Stomach (tissue), 4 donors: Measurements from ENCODE around the gene SCGB1D1.

Source experiments
- EP300 ChIP-seq: sonication (generic); formaldehyde crosslinking; IDR thresholded peaks from one replicate; pipeline ENCODE4 v1.6.1; 2017; ENCODE audit warnings: antibody characterized with exemption
- POLR2A ChIP-seq, 4 donors: fragments of 450-650 bp; IDR thresholded peaks; one replicate each; pipeline ENCODE4 v1.6.1; 2016; ENCODE audit warnings: antibody characterized with exemption in 4 of 4, control low read depth in 2 of 4, mild to moderate bottlenecking in 1 of 4, moderate library complexity in 1 of 4
- POLR2AphosphoS5 ChIP-seq, 3 donors: sonication (generic); formaldehyde crosslinking; IDR thresholded peaks; one replicate each; pipeline ENCODE4 v1.6.1; 2016; ENCODE audit warnings: antibody characterized with exemption in 3 of 3
- TF ChIP-seq, protein P1 (sequence below), 7 experiments: fragments of 450-650 bp in 4 of 7; fragments of 200-600 bp in 3 of 7; sonication (generic) in 3 of 7; IDR thresholded peaks; one replicate each; pipeline ENCODE4 v1.5.1; 2016 to 2019; ENCODE audit warnings: antibody characterized with exemption in 7 of 7, control low read depth in 2 of 7, mild to moderate bottlenecking in 1 of 7

GRCh38 chr11:62169448-62169847 is 20.6 kb upstream of the SCGB1D1 start:
- no peak for TF ChIP-seq POLR2A (IDR thresholded peaks at IDR 0.05)
- TF ChIP-seq, protein P1, sequence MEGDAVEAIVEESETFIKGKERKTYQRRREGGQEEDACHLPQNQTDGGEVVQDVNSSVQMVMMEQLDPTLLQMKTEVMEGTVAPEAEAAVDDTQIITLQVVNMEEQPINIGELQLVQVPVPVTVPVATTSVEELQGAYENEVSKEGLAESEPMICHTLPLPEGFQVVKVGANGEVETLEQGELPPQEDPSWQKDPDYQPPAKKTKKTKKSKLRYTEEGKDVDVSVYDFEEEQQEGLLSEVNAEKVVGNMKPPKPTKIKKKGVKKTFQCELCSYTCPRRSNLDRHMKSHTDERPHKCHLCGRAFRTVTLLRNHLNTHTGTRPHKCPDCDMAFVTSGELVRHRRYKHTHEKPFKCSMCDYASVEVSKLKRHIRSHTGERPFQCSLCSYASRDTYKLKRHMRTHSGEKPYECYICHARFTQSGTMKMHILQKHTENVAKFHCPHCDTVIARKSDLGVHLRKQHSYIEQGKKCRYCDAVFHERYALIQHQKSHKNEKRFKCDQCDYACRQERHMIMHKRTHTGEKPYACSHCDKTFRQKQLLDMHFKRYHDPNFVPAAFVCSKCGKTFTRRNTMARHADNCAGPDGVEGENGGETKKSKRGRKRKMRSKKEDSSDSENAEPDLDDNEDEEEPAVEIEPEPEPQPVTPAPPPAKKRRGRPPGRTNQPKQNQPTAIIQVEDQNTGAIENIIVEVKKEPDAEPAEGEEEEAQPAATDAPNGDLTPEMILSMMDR (IDR thresholded peaks at IDR 0.05): no peak
- no peak for TF ChIP-seq EP300
- TF ChIP-seq POLR2AphosphoS5 (IDR thresholded peaks at IDR 0.05): no peak
